ENCODE data around the gene FRMPD2.

FRMPD2 gene

GRCh38 chr10:48288661-48289060 is 14.2 kb upstream of the FRMPD2 start:
- Histone ChIP-seq H3K4me3 (no peak overlapping the region), H3K9me3 (peaks cover 0 to 8% (median 4%) of the 10 kb centered on the region in 3 donors), H3K4me1 (peaks cover 0 to 11% (median 0%) of the 10 kb centered on the region in 4 donors), H3K27me3 (peaks cover 0 to 5% of the 10 kb centered on the region in 2 donors), H3K27ac (no peak overlapping the region), H3K36me3 (no peaks in the 10 kb centered on the region)
- TF ChIP-seq, protein P1, sequence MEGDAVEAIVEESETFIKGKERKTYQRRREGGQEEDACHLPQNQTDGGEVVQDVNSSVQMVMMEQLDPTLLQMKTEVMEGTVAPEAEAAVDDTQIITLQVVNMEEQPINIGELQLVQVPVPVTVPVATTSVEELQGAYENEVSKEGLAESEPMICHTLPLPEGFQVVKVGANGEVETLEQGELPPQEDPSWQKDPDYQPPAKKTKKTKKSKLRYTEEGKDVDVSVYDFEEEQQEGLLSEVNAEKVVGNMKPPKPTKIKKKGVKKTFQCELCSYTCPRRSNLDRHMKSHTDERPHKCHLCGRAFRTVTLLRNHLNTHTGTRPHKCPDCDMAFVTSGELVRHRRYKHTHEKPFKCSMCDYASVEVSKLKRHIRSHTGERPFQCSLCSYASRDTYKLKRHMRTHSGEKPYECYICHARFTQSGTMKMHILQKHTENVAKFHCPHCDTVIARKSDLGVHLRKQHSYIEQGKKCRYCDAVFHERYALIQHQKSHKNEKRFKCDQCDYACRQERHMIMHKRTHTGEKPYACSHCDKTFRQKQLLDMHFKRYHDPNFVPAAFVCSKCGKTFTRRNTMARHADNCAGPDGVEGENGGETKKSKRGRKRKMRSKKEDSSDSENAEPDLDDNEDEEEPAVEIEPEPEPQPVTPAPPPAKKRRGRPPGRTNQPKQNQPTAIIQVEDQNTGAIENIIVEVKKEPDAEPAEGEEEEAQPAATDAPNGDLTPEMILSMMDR (IDR thresholded peaks at IDR 0.05), result no peak
- no peak for DNase-seq
- intact Hi-C loops (cut with DNase I; ENCODE audit: low total_unique reads), result no loop called here

DNA sequence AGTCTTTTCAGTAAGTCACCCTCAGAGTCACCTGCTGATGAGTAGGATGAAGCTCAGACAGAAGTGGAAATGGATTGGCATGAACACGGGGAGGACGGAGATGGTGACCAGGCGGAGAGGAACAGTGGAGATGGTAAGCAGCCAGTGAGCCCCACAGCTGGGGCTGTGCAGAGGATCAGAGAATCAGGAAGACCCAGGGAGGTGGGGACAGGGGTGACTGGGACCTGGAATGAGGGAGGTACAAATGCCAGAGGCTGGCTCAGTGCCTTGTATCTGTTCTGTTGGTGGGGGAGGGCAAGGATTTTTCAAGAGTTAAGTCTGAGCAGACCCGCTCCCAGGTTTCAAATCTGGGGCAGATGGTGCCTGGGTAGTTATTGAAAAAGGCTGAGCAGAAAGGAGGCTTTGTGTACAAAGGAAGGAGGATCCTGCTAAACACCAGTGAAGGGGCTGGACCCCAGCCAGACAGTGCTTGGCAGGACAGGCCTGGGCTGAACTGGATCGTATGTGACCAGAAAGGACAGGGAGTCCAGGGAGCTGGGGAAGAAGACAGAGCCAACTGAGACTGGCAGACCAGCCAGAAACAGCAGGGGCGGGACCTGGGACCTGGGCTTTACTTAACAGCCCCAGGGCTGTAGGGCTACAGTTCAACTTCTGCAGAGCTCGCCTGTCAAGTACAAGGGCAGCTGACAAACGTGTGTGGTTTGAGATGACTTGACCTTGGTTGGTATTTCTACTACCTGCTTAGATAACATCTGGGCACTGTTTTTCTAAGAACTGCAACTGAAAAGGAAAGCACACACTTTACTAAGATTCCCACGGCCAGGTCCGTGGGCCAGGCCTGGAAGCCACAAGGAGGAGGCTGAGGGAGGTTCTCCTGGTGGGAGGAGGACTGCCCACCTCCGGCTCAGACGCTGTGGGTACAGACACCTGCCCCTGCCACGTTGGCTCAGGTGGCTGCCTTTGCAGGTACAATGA is 13.2 kb upstream of the FRMPD2 start:
- Histone ChIP-seq H3K4me1 (peaks cover 0 to 11% (median 0%) of the 10 kb centered on the region in 4 donors), H3K27ac (no peak overlapping the region), H3K27me3 (peaks cover 0 to 5% of the 10 kb centered on the region in 2 donors), H3K4me3 (no peak overlapping the region), H3K36me3 (no peaks in the 10 kb centered on the region), H3K9me3 (peaks cover 0 to 10% (median 4%) of the 10 kb centered on the region in 3 donors)
- TF ChIP-seq, protein P1 (IDR thresholded peaks at IDR 0.05), result no peak
- intact Hi-C loops (cut with DNase I; ENCODE audit: low total_unique reads), result no loop called here
- no peak for DNase-seq

GRCh38 chr10:48286356-48286755 is 11.9 kb upstream of the FRMPD2 start:
- TF ChIP-seq, protein P1 (IDR thresholded peaks at IDR 0.05), result no peak
- H3K9me3 ChIP-seq, result peaks cover 0 to 10% (median 10%) of the 10 kb centered on the region in 3 donors
- intact Hi-C loops (cut with DNase I; ENCODE audit: low total_unique reads), result no loop called here
- H3K36me3 ChIP-seq, result no peaks in the 10 kb centered on the region
- peaks cover 0 to 5% of the 10 kb centered on the region in 2 donors for H3K27me3 ChIP-seq
- H3K27ac ChIP-seq, result no peak overlapping the region
- DNase-seq, result no peak
- H3K4me1 ChIP-seq, result peaks cover 0 to 11% (median 0%) of the 10 kb centered on the region in 4 donors
- H3K4me3 ChIP-seq, result no peak overlapping the region

- Histone ChIP-seq H3K4me3 (no peak overlapping the region), H3K4me1 (peaks cover 0 to 11% (median 0%) of the 10 kb centered on the region in 4 donors), H3K27ac (no peak overlapping the region), H3K9me3 (peaks cover 0 to 11% (median 10%) of the 10 kb centered on the region in 3 donors), H3K36me3 (no peaks in the 10 kb centered on the region), H3K27me3 (peaks cover 0 to 5% of the 10 kb centered on the region in 2 donors)
- TF ChIP-seq, protein P1 (IDR thresholded peaks at IDR 0.05), result no peak
- no peak for DNase-seq
- intact Hi-C loops (cut with DNase I; ENCODE audit: low total_unique reads), result no loop called here
These were observed 11.2 kb upstream of the FRMPD2 start for GRCh38 chr10:48285710-48286109.

DNA sequence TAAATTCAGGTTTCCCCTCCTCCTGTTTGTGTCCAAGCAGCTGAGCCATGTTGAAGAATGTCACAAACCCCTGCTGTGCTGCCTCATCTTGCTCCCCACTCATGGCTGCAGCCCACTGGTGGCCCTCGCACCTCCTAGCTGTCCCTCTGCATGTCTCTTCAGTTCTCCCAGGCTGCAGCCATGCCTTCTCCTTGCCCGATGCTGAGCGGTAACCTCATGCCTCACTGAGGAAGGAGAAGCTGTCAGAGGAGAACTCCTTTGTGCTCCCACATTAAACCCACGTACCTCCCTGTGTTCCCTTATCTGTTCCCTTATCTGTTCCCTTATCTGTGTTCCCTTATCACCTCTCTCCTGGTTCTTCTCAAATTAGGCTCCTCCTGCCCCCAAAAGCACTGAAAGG is 10.3 kb upstream of the FRMPD2 start:
- TF ChIP-seq, protein P1 (IDR thresholded peaks at IDR 0.05), result no peak
- no peak overlapping the region for H3K27ac ChIP-seq
- H3K27me3 ChIP-seq, result peaks cover 0 to 5% of the 10 kb centered on the region in 2 donors
- H3K4me1 ChIP-seq, result peaks cover 0 to 10% (median 0%) of the 10 kb centered on the region in 4 donors
- DNase-seq, result no peak
- H3K36me3 ChIP-seq, result no peaks in the 10 kb centered on the region
- peaks cover 0 to 17% (median 11%) of the 10 kb centered on the region in 3 donors for H3K9me3 ChIP-seq
- intact Hi-C loops (cut with DNase I; ENCODE audit: low total_unique reads), result no loop called here
- H3K4me3 ChIP-seq, result no peak overlapping the region
